Stimulated activated naive B cell treated with anti-CD40 and anti-IgM and Interleukin-4, amounts not matched to agents 10 μg/mL and 1 μg/mL and 100 μg/mL, for 72 hours (primary cell): ENCODE measurements around the gene ZNF667.

Source experiments
- ATAC-seq, 2 donors: fragments of 150-1000 bp; cut with Tn5 transposase; replicated peaks; 2 replicates each; pipeline ENCODE4 v1.10.0; 2021; ENCODE audit warnings: moderate library complexity in 1 of 2
- DNase-seq: peaks from one replicate; pipeline ENCODE4 v3.0.0; 2021
- H3K27ac Mint-ChIP-seq: one replicate; pipeline ENCODE4 v1.8.0; 2022; ENCODE audit warnings: mild to moderate bottlenecking, mixed read lengths
- H3K27me3 Mint-ChIP-seq, 2 donors: one replicate each; pipeline ENCODE4 v1.8.0; 2022; ENCODE audit warnings: mixed read lengths in 2 of 2
- H3K36me3 Mint-ChIP-seq, 2 donors: one replicate each; pipeline ENCODE4 v1.8.0; 2022; ENCODE audit warnings: mixed read lengths in 2 of 2, mild to moderate bottlenecking in 1 of 2
- H3K4me1 Mint-ChIP-seq, 2 donors: one replicate each; pipeline ENCODE4 v1.8.0; 2022; ENCODE audit warnings: mixed read lengths in 2 of 2, mild to moderate bottlenecking in 1 of 2
- H3K4me3 Mint-ChIP-seq, 2 donors: one replicate each; pipeline ENCODE4 v1.8.0; 2022; ENCODE audit warnings: mild to moderate bottlenecking in 2 of 2, mixed read lengths in 2 of 2, moderate library complexity in 1 of 2
- H3K9me3 Mint-ChIP-seq, 2 donors: one replicate each; pipeline ENCODE4 v1.8.0; 2022; ENCODE audit warnings: mixed read lengths in 2 of 2, mild to moderate bottlenecking in 1 of 2

Gene ZNF667

GRCh38 chr19:56405062-56405461 is 72.1 kb downstream of the ZNF667 start:
- DNase-seq: no peak
- Mint-ChIP-seq H3K9me3 (peaks cover 33 to 49% of the 10 kb centered on the region in 2 donors), H3K4me3 (peak overlapping the region; percentile 77 to 86), H3K4me1 (peaks cover 18 to 32% of the 10 kb centered on the region in 2 donors), H3K36me3 (peaks cover 75 to 78% of the 10 kb centered on the region in 2 donors), H3K27me3 (no peaks in the 10 kb centered on the region), H3K27ac (peak overlapping the region; percentile 100)
- no peak for ATAC-seq

- DNase-seq (no peak), ATAC-seq (no peak)
- peaks cover 32 to 46% of the 10 kb centered on the region in 2 donors for H3K9me3 Mint-ChIP-seq
- H3K4me3 Mint-ChIP-seq: peak overlapping the region; percentile 77 to 86
- peak overlapping the region; percentile 100 for H3K27ac Mint-ChIP-seq
- H3K4me1 Mint-ChIP-seq: peaks cover 18 to 33% of the 10 kb centered on the region in 2 donors
- no peaks in the 10 kb centered on the region for H3K27me3 Mint-ChIP-seq
- H3K36me3 Mint-ChIP-seq: peaks cover 76% of the 10 kb centered on the region in 2 donors
These were observed 72.5 kb downstream of the ZNF667 start for GRCh38 chr19:56404705-56405056.

- Mint-ChIP-seq H3K9me3 (peaks cover 33 to 50% of the 10 kb centered on the region in 2 donors), H3K4me1 (peaks cover 18 to 33% of the 10 kb centered on the region in 2 donors), H3K27me3 (no peaks in the 10 kb centered on the region), H3K4me3 (peak within 1 kb of the TSS; percentile 77 to 86), H3K36me3 (peaks cover 77 to 78% of the 10 kb centered on the region in 2 donors), H3K27ac (peak within 1 kb of the TSS; percentile 100)
- DNase-seq (peak; percentile 94), ATAC-seq (peak; percentile 87 to 90)
These were observed 73.1 kb downstream of the ZNF667 start, which contains the start of gene ZNF583 for GRCh38 chr19:56403764-56404704. Gene ZNF583 (plus strand): TSS chr19:56404332. CDS start chr19:56407115, 2,783 bp downstream.

DNA sequence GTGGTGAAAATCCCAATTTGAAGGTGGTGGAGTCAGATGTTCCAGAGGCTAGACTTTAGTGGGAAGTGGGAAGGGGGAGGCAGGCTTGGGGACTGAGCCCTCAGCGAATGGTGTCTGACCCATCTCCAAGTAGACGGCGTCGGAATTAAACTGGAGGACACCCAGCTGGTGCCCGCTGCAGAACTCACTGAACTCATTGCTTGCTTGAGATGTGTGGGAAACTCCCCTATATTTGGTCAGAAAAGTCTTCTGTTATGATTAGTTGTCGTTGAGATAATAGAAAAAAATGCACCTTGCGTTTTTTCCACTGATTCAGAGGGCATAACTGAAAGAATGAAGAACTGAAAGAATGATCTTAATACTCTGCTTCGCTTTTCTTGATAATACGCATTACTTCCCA is 73.9 kb downstream of the ZNF667 start:
- H3K27me3 Mint-ChIP-seq: no peaks in the 10 kb centered on the region
- H3K4me3 Mint-ChIP-seq: peak overlapping the region; percentile 77 to 86
- DNase-seq (peak; percentile 25), ATAC-seq (peak; percentile 57)
- peaks cover 30 to 49% of the 10 kb centered on the region in 2 donors for H3K9me3 Mint-ChIP-seq
- peak overlapping the region; percentile 100 for H3K27ac Mint-ChIP-seq
- peaks cover 18 to 33% of the 10 kb centered on the region in 2 donors for H3K4me1 Mint-ChIP-seq
- peaks cover 77 to 78% of the 10 kb centered on the region in 2 donors for H3K36me3 Mint-ChIP-seq

GRCh38 chr19:56400485-56400884 is 76.7 kb downstream of the ZNF667 start:
- no peaks in the 10 kb centered on the region for H3K27me3 Mint-ChIP-seq
- H3K4me1 Mint-ChIP-seq: peaks cover 18 to 31% of the 10 kb centered on the region in 2 donors
- no peak overlapping the region for H3K27ac Mint-ChIP-seq
- H3K36me3 Mint-ChIP-seq: peaks cover 79 to 81% of the 10 kb centered on the region in 2 donors
- ATAC-seq (no peak), DNase-seq (no peak)
- H3K9me3 Mint-ChIP-seq: peaks cover 33 to 47% of the 10 kb centered on the region in 2 donors
- H3K4me3 Mint-ChIP-seq: no peak overlapping the region

DNA sequence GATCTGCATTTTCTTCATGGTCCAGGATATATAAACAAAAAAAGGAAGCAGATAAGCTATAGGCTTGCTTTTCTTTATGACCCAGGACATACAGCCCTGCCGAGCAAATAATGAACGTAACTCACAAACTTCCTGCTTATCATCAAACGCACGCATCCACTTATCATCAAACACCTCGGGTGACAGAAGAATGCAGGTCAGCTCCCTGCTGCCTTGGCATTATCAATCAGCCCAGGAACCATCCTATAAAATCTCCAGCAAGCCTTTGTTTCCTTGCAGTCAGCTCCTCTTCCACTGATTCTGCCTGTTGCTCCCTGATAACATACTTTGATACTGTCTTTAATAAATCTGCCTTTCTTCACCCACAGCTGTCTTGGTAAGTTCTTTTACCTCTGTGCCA is 78.3 kb downstream of the ZNF667 start:
- no peak overlapping the region for H3K27ac Mint-ChIP-seq
- ATAC-seq: no peak
- DNase-seq: no peak
- H3K9me3 Mint-ChIP-seq: peaks cover 30 to 46% of the 10 kb centered on the region in 2 donors
- H3K27me3 Mint-ChIP-seq: no peaks in the 10 kb centered on the region
- H3K4me1 Mint-ChIP-seq: peaks cover 7 to 23% of the 10 kb centered on the region in 2 donors
- H3K4me3 Mint-ChIP-seq: no peak overlapping the region
- peaks cover 78 to 83% of the 10 kb centered on the region in 2 donors for H3K36me3 Mint-ChIP-seq

DNA sequence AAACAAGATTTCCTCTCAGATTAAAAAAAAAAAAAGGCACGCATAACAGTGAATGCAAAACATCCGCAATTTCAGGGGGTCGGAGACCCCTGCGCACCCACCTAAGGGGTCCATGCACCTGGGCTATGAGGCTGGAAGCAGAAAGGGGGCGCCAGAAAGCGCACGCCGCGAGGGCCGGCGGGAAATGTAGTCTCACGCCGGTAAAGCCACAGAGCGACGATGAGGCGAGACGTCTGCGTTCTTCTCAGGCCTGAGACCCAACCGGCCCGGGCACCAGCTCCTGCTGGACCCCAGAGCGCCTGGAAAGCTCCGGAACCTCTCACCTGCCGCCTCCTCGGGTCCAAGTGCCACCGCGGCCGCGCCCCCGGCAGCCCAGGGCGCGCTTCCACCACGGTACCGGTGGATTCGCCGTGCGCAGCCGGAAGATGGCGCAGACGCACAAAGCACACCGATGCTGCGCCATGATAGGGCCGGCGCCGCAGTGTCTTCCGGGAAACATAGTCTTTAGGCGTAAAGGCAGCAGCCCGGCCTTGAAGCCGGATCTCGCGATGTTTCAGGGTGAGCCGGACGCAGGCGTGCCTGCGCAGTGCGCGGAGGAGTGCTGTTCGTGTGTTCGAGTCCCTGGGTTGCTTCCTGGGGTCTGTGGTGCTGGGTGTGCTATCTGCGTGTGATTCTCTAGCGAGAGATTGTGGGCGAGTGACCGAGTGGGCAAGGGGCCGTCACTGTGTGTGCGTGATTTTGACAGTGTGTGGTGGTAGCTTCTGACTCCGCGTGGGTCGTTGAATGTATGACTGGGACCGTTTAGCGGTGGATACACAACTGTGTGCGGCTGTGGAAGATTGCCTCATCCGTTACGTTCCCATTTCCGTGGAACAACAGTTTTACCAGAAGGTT is 83.8 kb downstream of the ZNF667 start, which contains the start of gene ZNF582:
ZNF582 (minus strand) TSS at position 416 of the 894 bp plus-strand sequence. CDS start 1,782 bp downstream, outside the sequence.
- no peaks in the 10 kb centered on the region for H3K27me3 Mint-ChIP-seq
- H3K4me3 Mint-ChIP-seq: peak within 1 kb of the TSS; percentile 88 to 100
- H3K36me3 Mint-ChIP-seq: peaks cover 67 to 76% of the 10 kb centered on the region in 2 donors
- DNase-seq (peak; percentile 94), ATAC-seq (peak; percentile 98 to 99)
- H3K27ac Mint-ChIP-seq: peak within 1 kb of the TSS; percentile 100
- H3K4me1 Mint-ChIP-seq: peaks cover 6 to 11% of the 10 kb centered on the region in 2 donors
- H3K9me3 Mint-ChIP-seq: peaks cover 34 to 39% of the 10 kb centered on the region in 2 donors
